ENCODE results near the gene CCT8L2. TPM values are rescaled to one million over a fixed set of nuclear protein-coding genes. Genes with fewer than 3 reads are reported as not detected.
"Not testable (repeated sequence)": the region's sequence is repeated elsewhere in the genome, so short reads cannot be mapped to it uniquely, and the experiment has no call there.

CCT8L2 gene
- total RNA-seq, 5 donors from 2014 or later (not counting 1 experiment from before 2014, with no cell fraction given), result not detected

GRCh38 chr22:16569240-16569834 is 23.3 kb downstream of the CCT8L2 start:
- DNase-seq; H3K27me3 ChIP-seq (replicated peaks in 1 of 2; ENCODE audit: control insufficient read depth in 2 of 2, extremely low read depth in 1 of 2, insufficient read depth in 2 of 2, low read length in 1 of 2); H3K9me3 ChIP-seq; H3K36me3 Mint-ChIP-seq; CTCF ChIA-PET; H3K4me3 ChIP-seq (ENCODE audit: control insufficient read depth in 1 of 2, extremely low read depth in 1 of 2, low read length in 1 of 2); H3K4me1 Mint-ChIP-seq; H3K36me3 ChIP-seq (ENCODE audit: control insufficient read depth in 2 of 2, extremely low read depth in 1 of 2, insufficient read depth in 1 of 2, low read length in 1 of 2); H3K27ac ChIP-seq (ENCODE audit: low read length); ATAC-seq (replicated peaks in 1 of 4); POLR2A ChIA-PET; H3K4me3 Mint-ChIP-seq; H3K9me3 Mint-ChIP-seq; H3K27ac Mint-ChIP-seq; H3K27me3 Mint-ChIP-seq; H3K4me1 ChIP-seq (ENCODE audit: control insufficient read depth in 1 of 2, extremely low read depth in 1 of 2, insufficient read depth in 2 of 2, low read length in 2 of 2): not testable (repeated sequence)
- WGBS (ENCODE audit: insufficient coverage), result no CpG with 5 or more reads among the region's 2 CpGs

- Mint-ChIP-seq H3K27ac (no peak overlapping the region), H3K9me3 (no peaks in the 10 kb centered on the region), H3K4me1 (no peaks in the 10 kb centered on the region), H3K4me3 (no peak overlapping the region), H3K27me3 (no peaks in the 10 kb centered on the region), H3K36me3 (no peaks in the 10 kb centered on the region)
- Histone ChIP-seq H3K9me3 (no peaks in the 10 kb centered on the region), H3K27me3 (replicated peaks in 1 of 2; ENCODE audit: control insufficient read depth in 2 of 2, extremely low read depth in 1 of 2, insufficient read depth in 2 of 2, low read length in 1 of 2) (no peaks in the 10 kb centered on the region), H3K4me3 (ENCODE audit: control insufficient read depth in 1 of 2, extremely low read depth in 1 of 2, low read length in 1 of 2) (no peak overlapping the region), H3K36me3 (ENCODE audit: control insufficient read depth in 2 of 2, extremely low read depth in 1 of 2, insufficient read depth in 1 of 2, low read length in 1 of 2) (no peaks in the 10 kb centered on the region), H3K27ac (ENCODE audit: low read length) (no peak overlapping the region), H3K4me1 (ENCODE audit: control insufficient read depth in 1 of 2, extremely low read depth in 1 of 2, insufficient read depth in 2 of 2, low read length in 2 of 2) (no peaks in the 10 kb centered on the region)
- WGBS (ENCODE audit: insufficient coverage), result 92% methylated on average over 2 of the region's 6 CpGs
- ATAC-seq (replicated peaks in 1 of 4) (no peak), DNase-seq (no peak)
- ChIA-PET CTCF (no interaction called here), POLR2A (no interaction called here)
These were observed 24.2 kb downstream of the CCT8L2 start for GRCh38 chr22:16568425-16568758.

- H3K4me1 ChIP-seq (ENCODE audit: control insufficient read depth in 1 of 2, extremely low read depth in 1 of 2, insufficient read depth in 2 of 2, low read length in 2 of 2); H3K9me3 ChIP-seq; H3K4me3 Mint-ChIP-seq; ATAC-seq (replicated peaks in 1 of 4); H3K27ac Mint-ChIP-seq; H3K9me3 Mint-ChIP-seq; H3K36me3 ChIP-seq (ENCODE audit: control insufficient read depth in 2 of 2, extremely low read depth in 1 of 2, insufficient read depth in 1 of 2, low read length in 1 of 2); H3K4me1 Mint-ChIP-seq; CTCF ChIA-PET; DNase-seq; POLR2A ChIA-PET; H3K27ac ChIP-seq (ENCODE audit: low read length); H3K27me3 Mint-ChIP-seq; H3K36me3 Mint-ChIP-seq; H3K4me3 ChIP-seq (ENCODE audit: control insufficient read depth in 1 of 2, extremely low read depth in 1 of 2, low read length in 1 of 2); H3K27me3 ChIP-seq (replicated peaks in 1 of 2; ENCODE audit: control insufficient read depth in 2 of 2, extremely low read depth in 1 of 2, insufficient read depth in 2 of 2, low read length in 1 of 2): not testable (repeated sequence)
- 95% methylated on average over 12 of the region's 13 CpGs for WGBS (ENCODE audit: insufficient coverage)
These were observed 24.8 kb downstream of the CCT8L2 start for GRCh38 chr22:16567617-16568424.

GRCh38 chr22:16566421-16567151 is 26.0 kb downstream of the CCT8L2 start:
- H3K27me3 ChIP-seq (replicated peaks in 1 of 2; ENCODE audit: control insufficient read depth in 2 of 2, extremely low read depth in 1 of 2, insufficient read depth in 2 of 2, low read length in 1 of 2); H3K4me3 Mint-ChIP-seq; H3K36me3 Mint-ChIP-seq; CTCF ChIA-PET; H3K27me3 Mint-ChIP-seq; H3K27ac Mint-ChIP-seq; H3K9me3 ChIP-seq; H3K4me1 Mint-ChIP-seq; H3K27ac ChIP-seq (ENCODE audit: low read length); ATAC-seq (replicated peaks in 1 of 4); DNase-seq; H3K4me1 ChIP-seq (ENCODE audit: control insufficient read depth in 1 of 2, extremely low read depth in 1 of 2, insufficient read depth in 2 of 2, low read length in 2 of 2); H3K4me3 ChIP-seq (ENCODE audit: control insufficient read depth in 1 of 2, extremely low read depth in 1 of 2, low read length in 1 of 2); POLR2A ChIA-PET; H3K36me3 ChIP-seq (ENCODE audit: control insufficient read depth in 2 of 2, extremely low read depth in 1 of 2, insufficient read depth in 1 of 2, low read length in 1 of 2); H3K9me3 Mint-ChIP-seq: not testable (repeated sequence)
- WGBS (ENCODE audit: insufficient coverage), result 96% methylated on average over 6 of the region's 7 CpGs

- POLR2A ChIA-PET; H3K27ac ChIP-seq (ENCODE audit: low read length); CTCF ChIA-PET; DNase-seq; H3K27me3 ChIP-seq (replicated peaks in 1 of 2; ENCODE audit: control insufficient read depth in 2 of 2, extremely low read depth in 1 of 2, insufficient read depth in 2 of 2, low read length in 1 of 2); H3K4me3 Mint-ChIP-seq; H3K4me3 ChIP-seq (ENCODE audit: control insufficient read depth in 1 of 2, extremely low read depth in 1 of 2, low read length in 1 of 2); H3K27ac Mint-ChIP-seq; H3K4me1 ChIP-seq (ENCODE audit: control insufficient read depth in 1 of 2, extremely low read depth in 1 of 2, insufficient read depth in 2 of 2, low read length in 2 of 2); ATAC-seq (replicated peaks in 1 of 4); H3K9me3 ChIP-seq; H3K9me3 Mint-ChIP-seq; H3K36me3 Mint-ChIP-seq; H3K36me3 ChIP-seq (ENCODE audit: control insufficient read depth in 2 of 2, extremely low read depth in 1 of 2, insufficient read depth in 1 of 2, low read length in 1 of 2); H3K4me1 Mint-ChIP-seq; H3K27me3 Mint-ChIP-seq: not testable (repeated sequence)
- 81% methylated on average over 15 of the region's 15 CpGs for WGBS (ENCODE audit: insufficient coverage)
These were observed 26.8 kb downstream of the CCT8L2 start for GRCh38 chr22:16565585-16566420.

- H3K27me3 ChIP-seq (replicated peaks in 1 of 2; ENCODE audit: control insufficient read depth in 2 of 2, extremely low read depth in 1 of 2, insufficient read depth in 2 of 2, low read length in 1 of 2); H3K4me1 Mint-ChIP-seq; H3K27ac ChIP-seq (ENCODE audit: low read length); H3K36me3 ChIP-seq (ENCODE audit: control insufficient read depth in 2 of 2, extremely low read depth in 1 of 2, insufficient read depth in 1 of 2, low read length in 1 of 2); H3K27ac Mint-ChIP-seq; H3K4me3 ChIP-seq (ENCODE audit: control insufficient read depth in 1 of 2, extremely low read depth in 1 of 2, low read length in 1 of 2); H3K4me1 ChIP-seq (ENCODE audit: control insufficient read depth in 1 of 2, extremely low read depth in 1 of 2, insufficient read depth in 2 of 2, low read length in 2 of 2); DNase-seq; H3K27me3 Mint-ChIP-seq; CTCF ChIA-PET; H3K9me3 Mint-ChIP-seq; ATAC-seq (replicated peaks in 1 of 4); POLR2A ChIA-PET; H3K36me3 Mint-ChIP-seq; H3K4me3 Mint-ChIP-seq; H3K9me3 ChIP-seq: not testable (repeated sequence)
- WGBS (ENCODE audit: insufficient coverage), result 85% methylated on average over 5 of the region's 6 CpGs
These were observed 27.6 kb downstream of the CCT8L2 start for GRCh38 chr22:16564837-16565584.

Data from T-cell (primary cell).